ENCODE measurements around the gene OR8G5.
"Not testable (repeated sequence)": the region's sequence is repeated elsewhere in the genome, so short reads cannot be mapped to it uniquely, and the experiment has no call there.

Gene OR8G5, protein sequence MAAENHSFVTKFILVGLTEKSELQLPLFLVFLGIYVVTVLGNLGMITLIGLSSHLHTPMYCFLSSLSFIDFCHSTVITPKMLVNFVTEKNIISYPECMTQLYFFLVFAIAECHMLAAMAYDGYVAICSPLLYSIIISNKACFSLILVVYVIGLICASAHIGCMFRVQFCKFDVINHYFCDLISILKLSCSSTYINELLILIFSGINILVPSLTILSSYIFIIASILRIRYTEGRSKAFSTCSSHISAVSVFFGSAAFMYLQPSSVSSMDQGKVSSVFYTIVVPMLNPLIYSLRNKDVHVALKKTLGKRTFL

DNA sequence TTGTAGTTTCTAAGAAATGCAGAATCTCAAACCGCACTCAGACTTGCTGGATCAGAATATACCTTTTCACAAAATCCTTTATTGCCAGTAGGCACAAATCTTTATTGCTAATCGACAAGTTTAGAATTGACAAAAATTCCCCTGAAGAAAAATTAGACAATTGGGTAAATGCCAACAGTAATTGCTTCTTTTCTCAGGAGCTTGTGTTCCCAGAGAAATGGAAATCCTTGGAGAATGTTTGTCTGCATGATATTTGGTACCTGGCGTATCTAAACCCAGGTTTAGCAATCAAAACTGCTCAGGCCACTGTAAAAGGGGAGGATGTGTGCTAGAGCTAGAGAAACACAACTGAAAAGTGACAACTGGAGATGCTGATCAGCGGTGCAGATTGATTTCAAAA, at the start of gene OR8G5:
OR8G5 (plus strand) TSS at position 301 of the 400 bp plus-strand sequence. CDS start 8,556 bp downstream, outside the sequence.
- DNase-seq: no peak

DNA sequence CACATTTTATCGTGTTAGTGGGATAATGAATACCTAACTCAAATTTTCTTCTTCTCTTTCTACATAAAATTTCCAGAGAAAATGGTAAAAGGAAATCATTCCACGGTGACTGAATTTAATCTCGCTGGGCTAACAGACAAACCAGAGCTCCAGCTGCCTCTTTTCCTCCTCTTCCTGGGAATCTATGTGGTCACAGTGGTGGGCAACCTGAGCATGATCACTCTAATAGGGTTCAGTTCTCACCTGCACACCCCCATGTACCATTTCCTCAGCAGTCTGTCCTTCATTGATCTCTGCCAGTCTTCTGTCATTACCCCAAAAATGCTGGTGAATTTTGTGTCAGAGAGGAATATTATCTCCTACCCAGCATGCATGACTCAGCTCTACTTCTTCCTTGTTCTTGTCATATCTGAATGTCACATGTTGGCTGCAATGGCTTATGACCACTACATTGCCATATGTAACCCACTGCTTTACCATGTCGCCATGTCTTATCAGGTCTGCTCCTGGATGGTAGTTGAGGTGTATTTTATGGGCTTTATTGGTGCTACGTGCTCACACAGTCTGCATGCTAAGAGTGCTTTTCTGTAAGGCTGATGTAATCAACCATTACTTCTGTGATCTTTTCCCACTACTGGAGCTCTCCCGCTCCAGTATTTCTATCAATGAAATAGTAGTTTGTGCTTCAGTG, 48.9 kb upstream of the OR8G5 start:
- no peak for DNase-seq

DNA sequence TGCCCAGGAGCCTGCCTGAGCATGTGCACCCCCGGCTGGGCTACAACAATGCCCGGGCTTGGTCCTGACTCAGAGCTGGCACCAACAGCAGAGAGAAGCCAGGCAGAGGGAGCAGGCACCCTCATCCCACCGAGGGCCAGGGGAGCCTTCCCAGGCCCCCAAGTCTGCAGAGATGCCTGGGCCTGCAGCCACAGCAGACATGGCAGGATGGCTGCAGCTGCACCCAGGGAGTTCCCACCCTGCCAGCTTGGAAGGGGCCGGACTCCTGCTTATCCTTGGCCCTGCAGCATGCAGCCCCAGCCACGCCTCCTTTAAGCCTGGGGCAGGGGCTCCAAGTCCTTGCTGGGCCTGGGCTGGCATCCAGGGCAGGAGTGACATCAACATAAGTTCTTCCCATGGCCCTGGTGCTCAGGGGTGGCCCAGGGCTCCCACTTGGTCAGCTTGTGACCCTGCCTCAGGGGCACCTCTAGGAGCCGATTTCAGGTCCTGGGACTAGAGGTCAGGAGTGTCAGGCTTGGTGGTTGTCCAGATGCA, 46.3 kb upstream of the OR8G5 start:
- DNase-seq: no peak

DNA sequence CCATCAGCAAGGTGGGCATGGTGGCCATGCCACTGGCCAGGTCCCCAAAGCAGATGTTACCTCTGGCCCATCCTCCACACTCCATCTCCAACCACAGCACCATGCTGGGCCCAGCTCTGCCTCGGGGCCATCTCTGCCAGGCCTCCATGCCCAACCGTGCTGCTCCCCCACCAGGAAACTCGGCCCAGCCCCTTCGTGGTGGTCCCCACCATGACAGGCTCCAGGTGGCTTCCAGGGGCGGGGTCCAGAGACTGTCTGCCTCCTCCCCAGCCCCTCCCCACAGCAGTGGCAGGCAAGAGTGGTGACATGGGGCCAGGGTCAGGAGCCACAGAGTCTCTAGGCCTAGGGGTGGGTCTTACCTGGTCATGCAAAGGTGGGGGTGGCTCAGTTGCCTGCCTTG, 45.8 kb upstream of the OR8G5 start:
- no peak for DNase-seq

DNA sequence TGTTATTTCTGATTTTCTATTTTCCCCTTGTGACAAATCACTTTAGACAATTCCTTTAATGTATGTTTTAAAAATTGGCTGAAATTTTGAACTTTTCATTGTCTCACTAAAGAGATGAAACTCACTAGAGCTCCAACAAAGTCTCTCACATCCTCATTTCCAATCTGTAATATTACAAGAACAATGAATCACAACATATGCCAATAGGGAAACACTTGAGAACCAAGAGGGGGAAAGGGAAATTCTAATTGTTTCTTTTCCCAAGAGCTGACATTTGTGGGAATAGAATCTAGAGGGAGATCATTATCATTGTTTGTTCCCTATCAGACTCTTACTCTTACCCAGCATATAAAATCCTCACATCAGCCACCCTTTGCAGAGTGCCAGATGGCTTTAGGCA, 44.9 kb upstream of the OR8G5 start:
- no peak for DNase-seq

DNA sequence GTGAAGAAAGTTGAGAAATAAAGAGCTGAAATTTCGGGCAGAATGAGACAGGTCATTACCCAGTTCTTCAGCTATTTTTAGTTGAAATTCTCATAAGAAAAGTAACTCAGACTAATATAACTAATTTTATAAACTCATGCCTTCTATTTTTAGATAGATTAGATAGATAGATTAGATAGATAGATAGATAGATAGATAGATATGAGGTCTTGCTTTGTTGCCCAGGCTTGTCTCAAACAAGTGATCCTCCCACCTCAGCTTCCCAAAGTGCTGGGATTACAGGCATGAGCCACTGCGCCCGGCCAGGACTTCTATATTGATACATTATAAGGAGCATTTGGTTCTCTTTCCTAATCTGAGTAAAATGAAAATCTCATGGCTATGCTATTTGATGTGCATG, 42.1 kb upstream of the OR8G5 start:
- DNase-seq: no peak

DNA sequence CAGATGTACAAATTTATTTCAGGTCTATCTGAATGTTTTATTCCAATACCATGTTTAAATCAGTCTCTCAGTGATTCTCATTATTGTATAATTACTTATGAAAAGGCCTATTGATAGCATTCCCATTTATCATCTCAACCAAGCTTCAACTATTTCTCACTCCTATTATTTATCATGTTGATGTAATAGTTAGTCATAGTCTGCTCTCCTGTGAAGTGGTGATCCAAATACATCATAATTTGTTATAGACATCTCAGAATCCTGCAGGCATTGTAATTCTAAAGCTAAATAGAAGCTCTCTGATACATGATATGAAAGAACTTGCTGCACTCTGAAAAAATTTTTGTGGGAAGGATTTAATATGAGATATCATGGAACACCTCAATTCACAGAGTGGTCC, 37.0 kb upstream of the OR8G5 start:
- DNase-seq: no peak

DNA sequence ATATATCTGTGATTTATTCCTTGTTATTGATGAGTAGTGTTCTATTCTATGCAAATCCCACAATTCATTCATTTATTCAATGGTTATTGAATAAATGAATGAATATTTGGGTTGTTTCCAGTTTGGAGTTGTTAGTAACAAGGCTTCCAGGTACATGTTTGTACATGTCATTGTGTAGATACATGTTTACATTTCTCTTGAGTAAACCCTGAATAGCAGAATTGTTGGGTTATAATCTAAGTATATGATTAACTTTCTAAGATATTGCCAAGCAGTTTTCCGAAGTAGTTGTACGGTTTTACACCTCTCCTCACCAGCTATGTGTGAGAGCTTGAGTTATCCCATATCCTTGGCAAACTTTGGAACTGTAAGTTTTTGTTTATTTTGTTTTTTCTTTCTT, 33.8 kb upstream of the OR8G5 start:
- no peak for DNase-seq

DNA sequence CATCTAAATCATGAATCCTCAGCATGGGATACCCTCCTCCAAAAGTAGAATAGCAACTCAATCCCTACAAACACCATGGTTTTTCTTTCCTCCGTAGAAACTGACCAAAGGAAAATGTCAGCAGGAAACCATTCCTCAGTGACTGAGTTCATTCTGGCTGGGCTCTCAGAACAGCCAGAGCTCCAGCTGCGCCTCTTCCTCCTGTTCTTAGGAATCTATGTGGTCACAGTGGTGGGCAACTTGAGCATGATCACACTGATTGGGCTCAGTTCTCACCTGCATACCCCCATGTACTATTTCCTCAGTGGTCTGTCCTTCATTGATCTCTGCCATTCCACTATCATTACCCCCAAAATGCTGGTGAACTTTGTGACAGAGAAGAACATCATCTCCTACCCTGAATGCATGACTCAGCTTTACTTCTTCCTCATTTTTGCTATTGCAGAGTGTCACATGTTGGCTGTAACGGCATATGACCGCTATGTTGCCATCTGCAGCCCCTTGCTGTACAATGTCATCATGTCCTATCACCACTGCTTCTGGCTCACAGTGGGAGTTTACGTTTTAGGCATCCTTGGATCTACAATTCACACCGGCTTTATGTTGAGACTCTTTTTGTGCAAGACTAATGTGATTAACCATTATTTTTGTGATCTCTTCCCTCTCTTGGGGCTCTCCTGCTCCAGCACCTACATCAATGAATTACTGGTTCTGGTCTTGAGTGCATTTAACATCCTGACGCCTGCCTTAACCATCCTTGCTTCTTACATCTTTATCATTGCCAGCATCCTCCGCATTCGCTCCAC, 31.4 kb upstream of the OR8G5 start:
- not testable (repeated sequence) for DNase-seq

DNA sequence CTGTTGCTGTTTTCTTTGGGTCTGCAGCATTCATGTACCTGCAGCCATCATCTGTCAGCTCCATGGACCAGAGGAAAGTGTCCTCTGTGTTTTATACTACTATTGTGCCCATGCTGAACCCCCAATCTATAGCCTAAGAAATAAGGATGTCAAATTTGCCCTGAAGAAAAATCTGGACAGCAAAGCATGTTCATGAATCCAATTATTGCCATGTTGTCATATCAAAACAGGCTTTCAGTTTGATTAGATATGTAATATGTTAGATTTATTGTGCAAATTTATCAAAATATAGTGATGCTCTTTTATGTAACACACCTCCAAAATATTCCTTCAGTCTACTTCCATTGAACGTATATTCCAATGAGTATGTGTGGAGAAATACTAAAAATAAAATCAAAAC, 30.7 kb upstream of the OR8G5 start:
- no peak for DNase-seq

DNA sequence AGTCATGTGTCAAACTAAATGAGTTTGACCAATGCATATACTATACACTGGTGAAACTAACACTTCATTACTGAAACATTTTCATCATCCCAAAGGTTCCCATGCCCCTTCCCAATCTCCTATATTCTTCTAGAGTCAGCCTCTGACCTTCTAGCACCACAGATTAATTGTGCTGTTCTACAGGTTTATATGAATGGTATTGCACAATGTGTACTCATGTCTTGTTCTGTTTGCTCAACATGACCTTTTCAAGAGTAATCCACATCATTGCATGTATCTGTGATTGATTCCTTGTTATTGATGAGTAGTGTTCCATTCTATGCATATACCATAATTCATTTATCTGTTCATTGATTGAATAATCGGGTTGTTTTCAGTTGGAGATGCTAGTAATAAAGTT, 22.8 kb upstream of the OR8G5 start:
- no peak for DNase-seq

DNA sequence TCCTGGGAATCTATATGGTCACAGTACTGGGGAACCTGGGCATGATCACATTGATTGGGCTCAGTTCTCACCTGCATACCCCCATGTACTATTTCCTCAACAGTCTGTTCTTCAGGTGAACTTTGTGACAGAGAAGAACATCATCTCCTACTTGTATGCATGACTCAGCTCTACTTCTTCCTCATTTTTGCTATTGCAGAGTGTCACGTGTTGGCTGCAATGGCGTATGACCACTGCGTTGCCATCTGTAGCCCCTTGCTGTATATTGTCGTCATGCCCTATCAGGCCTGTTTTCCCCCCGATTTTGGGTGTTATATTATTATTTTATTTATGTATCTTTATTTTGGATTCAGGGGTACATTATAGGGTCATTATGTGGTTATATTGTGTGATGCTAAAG, 17.7 kb upstream of the OR8G5 start:
- DNase-seq: no peak

DNA sequence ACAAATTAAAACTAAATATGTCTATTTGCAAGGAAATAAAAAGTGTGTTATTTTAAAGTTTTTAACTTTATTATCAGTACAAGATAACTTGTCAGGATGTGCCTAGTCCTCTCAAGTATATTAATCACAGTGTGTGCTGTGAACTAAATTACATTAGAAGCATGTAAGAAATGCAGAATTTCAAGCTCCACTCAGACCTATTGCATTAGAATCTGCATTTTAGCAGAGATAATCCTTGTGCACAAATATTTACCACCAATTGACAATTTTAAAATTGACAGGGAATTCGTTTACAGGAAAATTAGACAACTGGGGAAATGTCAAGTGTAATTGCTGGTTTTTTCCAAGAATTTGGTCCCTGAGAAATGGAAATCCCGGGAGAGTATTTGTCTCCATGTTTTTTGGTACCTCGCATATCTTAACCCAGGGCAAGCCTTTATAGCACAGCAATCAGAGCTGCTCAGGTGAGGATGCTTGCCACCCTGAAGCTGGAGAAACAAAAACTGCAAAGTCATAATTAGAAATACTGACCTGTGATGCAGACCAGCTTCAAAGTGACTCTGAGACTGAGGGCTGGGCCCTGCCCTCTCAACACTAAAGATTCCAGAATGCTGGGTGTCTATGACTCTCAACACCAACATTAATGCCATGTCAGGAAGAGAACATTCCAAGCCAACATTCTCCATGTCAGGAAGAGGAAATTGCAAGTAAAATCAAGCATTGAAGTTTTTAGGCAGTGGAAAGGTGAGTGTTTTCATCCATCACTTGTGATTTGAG, 15.4 kb upstream of the OR8G5 start, which contains the start of gene OR8G1:
OR8G1 (plus strand) TSS at position 475 of the 777 bp plus-strand sequence. CDS start 8,581 bp downstream, outside the sequence.
- DNase-seq: no peak

DNA sequence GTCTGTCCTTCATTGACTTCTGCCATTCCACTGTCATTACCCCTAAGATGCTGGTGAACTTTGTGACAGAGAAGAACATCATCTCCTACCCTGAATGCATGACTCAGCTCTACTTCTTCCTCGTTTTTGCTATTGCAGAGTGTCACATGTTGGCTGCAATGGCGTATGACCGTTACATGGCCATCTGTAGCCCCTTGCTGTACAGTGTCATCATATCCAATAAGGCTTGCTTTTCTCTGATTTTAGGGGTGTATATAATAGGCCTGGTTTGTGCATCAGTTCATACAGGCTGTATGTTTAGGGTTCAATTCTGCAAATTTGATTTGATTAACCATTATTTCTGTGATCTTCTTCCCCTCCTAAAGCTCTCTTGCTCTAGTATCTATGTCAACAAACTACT, 6.3 kb upstream of the OR8G5 start:
- DNase-seq: not testable (repeated sequence)

DNA sequence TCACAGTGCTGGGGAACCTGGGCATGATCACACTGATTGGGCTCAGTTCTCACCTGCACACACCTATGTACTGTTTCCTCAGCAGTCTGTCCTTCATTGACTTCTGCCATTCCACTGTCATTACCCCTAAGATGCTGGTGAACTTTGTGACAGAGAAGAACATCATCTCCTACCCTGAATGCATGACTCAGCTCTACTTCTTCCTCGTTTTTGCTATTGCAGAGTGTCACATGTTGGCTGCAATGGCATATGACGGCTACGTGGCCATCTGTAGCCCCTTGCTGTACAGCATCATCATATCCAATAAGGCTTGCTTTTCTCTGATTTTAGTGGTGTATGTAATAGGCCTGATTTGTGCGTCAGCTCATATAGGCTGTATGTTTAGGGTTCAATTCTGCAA, 8.9 kb downstream of the OR8G5 start:
- not testable (repeated sequence) for DNase-seq

DNA sequence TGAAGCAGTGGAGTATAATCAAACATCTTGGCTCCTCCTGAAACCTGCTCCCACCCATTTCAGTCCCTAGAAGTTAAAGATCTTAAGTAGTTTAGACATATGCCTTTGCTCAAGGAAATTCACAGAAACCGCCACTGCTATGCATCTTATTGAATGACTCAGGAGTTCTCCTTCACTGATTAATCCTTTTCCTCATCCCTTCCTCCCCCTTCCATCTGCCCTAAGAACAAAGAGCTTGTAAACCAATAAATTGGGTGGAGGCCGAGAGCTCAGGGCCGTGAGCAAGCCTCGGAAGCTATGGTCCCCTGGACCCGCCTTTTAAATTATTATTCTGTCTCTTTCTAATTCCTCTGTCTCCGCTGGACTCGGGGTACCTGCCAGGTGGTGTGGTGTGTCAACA, 14.7 kb downstream of the OR8G5 start:
- DNase-seq: not testable (repeated sequence)

DNA sequence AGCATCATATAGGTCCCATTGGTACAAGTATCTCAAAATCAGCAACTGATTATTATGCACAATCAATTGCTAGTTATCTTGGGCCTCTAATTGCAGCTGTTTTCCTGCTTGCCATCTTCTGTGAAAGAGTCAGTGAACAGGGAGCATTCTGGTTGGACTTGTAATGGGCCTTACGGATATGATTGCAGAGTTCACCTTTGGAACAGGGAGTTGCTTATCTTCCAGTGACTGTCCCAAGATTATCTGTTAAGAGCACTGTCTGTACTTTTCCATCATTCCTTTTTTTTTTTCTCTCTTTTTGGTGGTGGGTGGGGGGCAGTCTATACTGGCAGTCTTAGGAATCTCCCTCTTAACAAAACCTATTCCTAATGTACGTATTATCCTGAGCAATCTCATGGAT, 17.8 kb downstream of the OR8G5 start:
- DNase-seq: no peak

DNA sequence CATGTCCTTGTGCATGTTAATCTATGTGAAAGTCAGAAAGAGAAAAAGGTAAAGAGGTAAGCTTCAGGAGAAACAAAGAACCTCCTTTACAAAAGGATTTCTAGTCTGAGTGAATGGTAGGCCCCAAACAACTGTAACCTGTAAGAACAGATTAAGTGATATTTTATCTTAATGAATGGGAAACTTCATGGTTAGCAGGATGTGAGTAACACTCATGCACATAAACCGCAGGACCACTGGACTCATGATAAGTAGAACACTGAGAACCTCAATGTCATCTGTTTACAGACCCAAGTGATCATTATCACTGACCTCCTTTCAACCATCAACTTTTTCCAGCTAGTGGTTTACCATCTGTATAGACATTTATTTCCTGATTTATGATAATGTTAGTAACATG, 19.9 kb downstream of the OR8G5 start:
- DNase-seq: peak; percentile 43

DNA sequence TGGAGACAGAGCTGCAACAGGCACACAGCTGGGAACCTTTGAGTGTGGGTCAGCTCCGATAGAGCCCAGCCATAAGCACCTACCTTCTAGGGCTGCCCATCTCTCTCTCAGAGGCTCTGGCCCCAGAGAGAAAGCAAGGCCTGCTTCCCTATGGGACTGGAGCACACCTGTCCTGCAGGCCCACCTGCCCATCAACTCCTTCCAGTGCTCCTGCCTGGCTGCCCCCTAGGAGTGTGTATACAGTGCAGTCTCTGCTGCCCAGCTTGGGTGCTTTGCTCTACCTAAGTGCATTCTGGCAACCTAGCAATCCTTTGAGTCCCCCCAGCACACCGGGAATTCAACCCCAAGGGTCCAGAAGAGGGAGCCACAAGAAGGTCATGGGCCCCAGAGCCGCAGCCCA, 21.0 kb downstream of the OR8G5 start:
- no peak for DNase-seq

DNA sequence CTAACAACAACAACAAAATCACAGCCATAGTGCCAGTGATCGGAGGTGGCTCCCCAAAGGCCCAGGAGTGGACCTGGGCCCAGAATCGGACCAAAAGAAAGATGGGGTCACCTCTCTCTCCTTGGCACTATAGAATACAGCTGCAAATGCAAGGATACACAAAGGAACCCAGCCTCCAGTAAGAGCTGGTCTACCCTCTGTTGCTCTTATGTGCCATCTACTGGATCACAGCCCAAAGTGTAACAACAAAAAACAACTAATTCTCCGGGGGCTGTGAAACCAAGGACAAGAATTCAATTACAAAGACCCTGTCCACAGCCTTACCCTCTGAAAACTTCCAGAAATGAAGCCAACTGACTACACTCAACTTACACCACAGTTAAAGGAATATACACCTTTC, 21.6 kb downstream of the OR8G5 start:
- no peak for DNase-seq

DNA sequence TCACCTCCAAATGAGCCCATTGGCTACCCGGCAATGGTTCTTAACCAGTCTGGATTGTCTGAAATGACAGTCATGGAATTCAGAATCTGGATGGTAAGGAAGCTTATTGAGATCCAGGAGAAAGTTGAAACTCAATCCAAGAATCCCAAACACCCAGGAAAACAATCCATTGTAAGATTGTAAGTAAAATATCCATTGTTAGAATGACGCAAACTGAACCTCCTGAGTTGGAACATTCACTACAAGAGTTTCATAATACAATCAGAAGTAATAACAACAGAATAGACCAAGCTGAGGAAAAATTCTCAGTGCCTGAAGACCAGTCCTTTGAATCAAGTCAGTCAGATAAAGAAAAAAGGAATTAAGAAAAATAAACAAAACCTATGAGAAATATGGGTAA, 22.1 kb downstream of the OR8G5 start:
- no peak for DNase-seq

DNA sequence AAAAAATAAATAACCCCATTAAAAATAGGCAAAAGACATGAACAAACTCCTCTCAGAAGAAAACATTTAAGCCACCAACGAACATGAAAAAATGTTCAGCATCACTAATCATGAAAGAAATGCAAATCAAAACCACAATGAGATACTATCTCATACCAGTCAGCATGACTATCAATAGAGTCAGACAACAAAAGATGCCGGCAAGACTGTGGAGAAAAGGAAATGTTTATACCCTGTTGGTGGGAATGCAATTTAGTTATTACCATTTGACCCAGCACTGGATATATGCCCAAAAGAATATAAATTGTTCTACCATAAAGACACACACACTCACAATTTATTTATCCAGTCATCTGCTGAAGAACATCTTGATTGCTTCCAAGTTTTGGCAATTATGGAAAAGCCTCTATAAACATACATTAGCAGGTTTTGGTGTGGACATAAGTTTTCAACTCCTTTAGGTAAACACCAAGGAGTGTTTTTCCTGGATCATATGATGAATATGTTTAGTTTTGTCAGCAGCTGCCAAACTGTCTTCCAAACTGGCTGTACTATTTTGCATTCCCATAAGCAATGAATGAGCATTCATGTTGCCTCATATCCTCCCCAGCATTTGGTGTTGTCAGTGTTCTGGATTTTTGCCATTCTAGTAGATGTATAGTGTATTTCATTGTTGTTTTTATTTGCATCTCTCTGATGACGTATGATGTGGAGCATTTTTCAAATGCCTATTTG, 29.6 kb downstream of the OR8G5 start:
- DNase-seq: peak; percentile 77

Measured in EL (cell line).